Measurements from ENCODE around the gene RAB40A.

DNA sequence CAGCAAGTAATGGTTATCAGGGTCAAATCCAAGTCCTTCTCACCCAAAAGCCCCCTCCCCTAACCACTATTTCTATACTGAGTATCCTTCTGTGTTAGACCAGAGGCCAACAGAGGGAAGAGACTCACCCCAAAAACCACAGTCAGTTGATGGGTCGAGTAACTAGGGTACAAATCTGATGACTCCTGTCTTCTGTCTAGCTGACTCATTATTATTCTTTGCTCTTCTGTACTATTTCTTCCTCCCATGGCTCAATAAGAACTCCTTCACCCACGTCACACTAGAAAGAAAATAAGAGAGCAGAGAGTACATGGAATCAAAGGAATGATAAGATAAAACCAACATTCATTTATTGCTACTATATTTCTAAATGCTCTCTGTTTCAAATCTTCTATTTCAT lies 2.0 kb downstream of the RAB40A start:
- TF ChIP-seq POLR2A (IDR thresholded peaks at IDR 0.05; ENCODE audit: low read length) (no peak), GATA1 (IDR thresholded peaks at IDR 0.05; ENCODE audit: low read depth, low read length) (no peak)
